HG02588 (cell line): ENCODE data around the gene NASP.
A peak's percentile ranks its signal among the peaks of the same experiment; 100 is the strongest.

Source experiments
- ATAC-seq: cut with Tn5 transposase; IDR thresholded peaks from one replicate; pipeline ENCODE4 v1.9.1; 2021; ENCODE audit warnings: mild to moderate bottlenecking, moderate library complexity; ENCODE audit not compliant: unreplicated experiment

NASP gene, protein sequence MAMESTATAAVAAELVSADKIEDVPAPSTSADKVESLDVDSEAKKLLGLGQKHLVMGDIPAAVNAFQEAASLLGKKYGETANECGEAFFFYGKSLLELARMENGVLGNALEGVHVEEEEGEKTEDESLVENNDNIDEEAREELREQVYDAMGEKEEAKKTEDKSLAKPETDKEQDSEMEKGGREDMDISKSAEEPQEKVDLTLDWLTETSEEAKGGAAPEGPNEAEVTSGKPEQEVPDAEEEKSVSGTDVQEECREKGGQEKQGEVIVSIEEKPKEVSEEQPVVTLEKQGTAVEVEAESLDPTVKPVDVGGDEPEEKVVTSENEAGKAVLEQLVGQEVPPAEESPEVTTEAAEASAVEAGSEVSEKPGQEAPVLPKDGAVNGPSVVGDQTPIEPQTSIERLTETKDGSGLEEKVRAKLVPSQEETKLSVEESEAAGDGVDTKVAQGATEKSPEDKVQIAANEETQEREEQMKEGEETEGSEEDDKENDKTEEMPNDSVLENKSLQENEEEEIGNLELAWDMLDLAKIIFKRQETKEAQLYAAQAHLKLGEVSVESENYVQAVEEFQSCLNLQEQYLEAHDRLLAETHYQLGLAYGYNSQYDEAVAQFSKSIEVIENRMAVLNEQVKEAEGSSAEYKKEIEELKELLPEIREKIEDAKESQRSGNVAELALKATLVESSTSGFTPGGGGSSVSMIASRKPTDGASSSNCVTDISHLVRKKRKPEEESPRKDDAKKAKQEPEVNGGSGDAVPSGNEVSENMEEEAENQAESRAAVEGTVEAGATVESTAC

GRCh38 chr1:45583666-45584350, at the start of gene NASP:
NASP (plus strand) TSS chr1:45584041; CDS start chr1:45584147, 106 bp downstream.
- ATAC-seq: peak; percentile 44

GRCh38 chr1:45535988-45536766, 47.7 kb upstream of the NASP start:
- ATAC-seq: no peak

DNA sequence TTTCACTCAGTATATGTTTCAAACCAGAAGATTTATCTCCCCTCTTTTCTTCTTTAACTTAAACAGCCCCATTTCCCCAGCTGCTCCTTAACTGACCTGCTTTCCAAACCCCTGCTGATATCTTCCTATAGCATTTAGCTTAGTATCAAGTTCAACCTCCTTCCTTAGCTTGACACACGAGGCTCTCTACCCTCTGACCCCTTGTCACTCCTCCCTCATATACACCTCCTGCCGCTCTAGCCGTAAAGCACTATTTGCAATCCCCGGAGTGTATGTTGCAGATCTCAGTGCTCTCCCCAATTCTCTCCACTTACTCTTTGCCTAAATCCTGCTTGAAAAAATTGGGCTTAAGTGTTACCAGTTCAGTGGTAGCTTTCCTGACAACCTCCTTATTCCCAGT, 47.0 kb upstream of the NASP start:
- ATAC-seq: no peak

DNA sequence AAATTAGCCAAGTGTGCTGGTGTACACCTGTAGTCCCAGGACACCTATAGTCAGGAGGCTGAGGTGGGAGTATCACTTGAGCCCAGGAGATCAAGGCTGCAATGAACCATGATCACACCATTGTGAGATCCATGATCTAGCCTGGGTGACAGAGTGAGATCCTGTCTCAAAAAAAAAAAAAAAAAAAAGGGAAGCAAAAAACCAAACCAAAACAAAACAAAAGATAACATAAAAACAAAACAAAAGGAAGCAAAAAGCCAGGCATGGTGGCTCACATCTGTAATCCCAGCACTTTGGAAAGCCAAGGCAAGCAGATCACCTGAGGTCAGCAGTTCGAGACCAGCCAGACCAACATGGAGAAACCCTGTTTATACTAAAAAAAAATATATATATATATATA, 42.6 kb upstream of the NASP start:
- no peak for ATAC-seq

DNA sequence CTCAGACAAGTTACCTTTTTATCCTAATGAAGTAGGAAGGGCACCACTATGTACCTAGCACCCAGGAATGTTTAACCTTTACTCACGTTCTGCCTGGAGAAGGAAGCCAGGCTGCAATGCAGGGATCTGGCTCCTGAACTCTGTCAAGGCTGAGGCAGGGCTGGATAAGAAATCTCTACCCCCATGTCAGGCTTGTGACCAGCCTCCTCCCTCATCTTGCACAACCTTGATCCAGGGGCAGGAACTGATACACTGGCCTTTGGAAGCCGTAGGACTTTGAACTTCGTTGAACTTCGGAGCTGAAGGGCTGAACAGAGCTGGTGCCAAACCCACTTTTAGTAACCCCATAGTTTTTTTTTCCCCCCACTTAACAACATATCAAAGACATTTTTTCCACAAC, 41.2 kb upstream of the NASP start:
- ATAC-seq: no peak

DNA sequence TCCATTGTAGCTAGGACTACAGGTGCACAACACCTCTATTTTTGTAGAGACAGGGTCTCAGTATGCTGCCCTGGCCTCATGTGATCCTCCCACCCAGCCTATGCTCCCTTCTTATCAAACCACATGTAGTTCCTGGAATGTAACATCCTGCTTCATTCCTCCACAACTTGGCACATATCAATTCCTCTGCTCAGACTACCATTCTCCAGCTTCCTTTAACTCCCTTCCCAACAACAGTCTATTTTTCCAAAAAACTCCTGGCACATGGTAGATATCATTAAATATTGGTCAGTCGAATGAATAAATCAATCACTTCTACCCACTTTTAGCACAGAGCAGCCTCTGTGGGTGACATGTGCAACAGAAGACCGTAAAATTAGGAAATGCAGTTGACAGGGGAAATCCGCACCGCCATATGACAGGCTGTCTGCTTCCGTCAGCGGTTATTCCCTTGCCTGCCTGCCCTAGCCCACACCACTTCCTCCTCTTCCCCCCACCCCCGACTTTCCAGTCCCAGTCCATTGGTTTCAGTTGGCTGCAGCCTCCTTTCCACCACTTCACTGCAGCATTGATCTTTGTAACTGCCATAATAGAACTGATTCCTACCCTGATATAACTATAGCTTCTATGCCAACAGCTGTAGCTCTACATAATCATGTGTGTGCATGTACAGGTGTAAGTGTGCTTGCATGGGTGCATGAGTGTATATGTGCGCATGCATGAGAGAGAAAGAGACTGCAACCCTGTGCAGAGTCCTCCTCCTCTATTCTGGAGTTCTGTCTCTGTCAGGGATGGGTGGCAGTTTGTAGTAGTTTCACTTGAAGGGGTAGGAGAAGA, 40.0 kb upstream of the NASP start:
- ATAC-seq: no peak

GRCh38 chr1:45544530-45544929, 39.3 kb upstream of the NASP start:
- no peak for ATAC-seq

GRCh38 chr1:45545019-45545493, 38.8 kb upstream of the NASP start:
- no peak for ATAC-seq

GRCh38 chr1:45545553-45546310, 38.1 kb upstream of the NASP start:
- ATAC-seq: no peak

- ATAC-seq: peak; percentile 85
Measured at GRCh38 chr1:45550401-45551351, 33.2 kb upstream of the NASP start, which contains the start of gene AKR1A1. AKR1A1 (plus strand) TSS chr1:45550826; CDS start chr1:45561795, 10,969 bp downstream.

DNA sequence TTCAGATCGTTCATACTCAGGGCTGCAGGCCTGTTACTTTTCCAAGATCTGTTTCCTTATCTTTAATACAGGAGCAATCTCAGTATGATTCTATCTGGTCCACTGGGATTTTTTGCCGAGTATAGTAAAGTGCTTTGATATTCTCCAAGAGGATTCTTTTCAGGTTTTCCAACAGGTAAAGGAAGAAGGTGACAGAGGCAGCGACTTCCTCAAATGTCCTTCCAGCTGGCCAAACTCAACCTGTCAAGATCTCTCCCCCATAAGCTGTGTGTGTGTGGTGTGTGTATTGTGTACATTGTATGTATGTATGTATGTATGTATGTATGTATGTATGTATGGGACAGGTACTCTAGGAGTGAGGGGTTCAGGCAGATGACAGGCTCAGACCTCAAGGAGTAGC, 32.2 kb upstream of the NASP start:
- no peak for ATAC-seq

GRCh38 chr1:45552331-45552730, 31.5 kb upstream of the NASP start:
- ATAC-seq: no peak

DNA sequence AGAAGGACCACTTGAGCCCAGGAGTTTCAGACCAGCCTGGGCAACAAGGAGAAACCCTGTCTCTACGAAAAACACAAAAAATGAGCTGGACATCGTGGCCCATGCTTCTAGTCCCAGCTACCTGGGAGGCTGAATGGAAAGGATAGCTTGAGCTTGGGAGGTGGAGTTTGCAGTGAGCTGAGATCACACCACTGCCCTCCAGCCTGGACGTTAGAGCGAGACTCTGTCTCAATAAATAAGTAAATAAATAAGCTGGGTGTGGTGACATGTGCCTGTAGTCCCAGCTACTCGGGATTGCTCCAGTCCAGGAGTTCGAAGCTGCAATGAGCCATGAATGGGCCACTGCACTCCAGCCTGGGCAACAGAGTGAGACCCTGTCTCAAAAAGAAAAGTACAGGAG, 29.6 kb upstream of the NASP start:
- no peak for ATAC-seq

DNA sequence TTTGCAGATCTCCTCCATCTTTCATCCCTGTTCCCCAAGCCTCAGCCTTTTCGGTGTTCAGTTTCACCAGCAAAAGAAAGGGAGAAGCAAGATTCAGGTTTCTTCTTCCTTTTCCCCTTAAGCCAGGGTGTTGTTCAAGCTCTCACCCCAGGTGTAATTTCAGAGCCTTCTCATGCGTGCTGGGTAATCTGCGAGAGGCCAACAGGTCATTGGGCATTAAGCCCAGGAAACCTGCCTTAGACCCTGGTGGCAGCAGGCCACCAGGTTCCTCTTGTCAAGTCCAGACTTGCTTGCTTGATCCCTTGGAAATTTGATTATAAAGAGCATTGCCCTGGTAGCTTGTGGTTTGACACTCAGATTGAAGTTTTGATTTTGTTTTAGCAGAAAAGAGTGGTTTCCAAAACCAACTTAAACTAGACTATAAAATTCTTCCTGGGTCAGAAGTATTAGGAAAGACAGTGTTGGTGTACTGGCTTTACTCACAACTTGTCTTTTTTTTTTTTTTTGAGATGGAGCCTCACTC, 26.4 kb upstream of the NASP start:
- ATAC-seq: no peak

DNA sequence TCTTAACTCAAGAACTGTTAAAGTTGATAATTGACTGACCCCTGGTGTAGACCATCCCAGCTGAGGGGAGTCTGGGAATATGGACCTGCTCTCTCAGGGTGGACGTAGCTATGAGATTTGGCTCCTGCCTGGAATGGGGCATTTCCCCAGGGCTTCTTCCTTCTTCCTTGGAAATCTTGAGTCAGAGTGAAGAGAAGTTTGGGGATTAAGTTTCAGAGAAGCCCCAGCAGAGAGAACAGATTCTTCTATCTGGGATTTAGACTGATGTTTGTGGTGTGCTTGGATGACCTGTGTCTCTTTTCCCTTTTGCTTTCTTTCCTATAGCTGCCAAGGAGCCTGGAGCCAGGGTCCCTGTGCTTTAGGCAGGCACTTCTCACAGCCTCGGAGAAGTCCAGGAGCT, 20.0 kb upstream of the NASP start:
- no peak for ATAC-seq

DNA sequence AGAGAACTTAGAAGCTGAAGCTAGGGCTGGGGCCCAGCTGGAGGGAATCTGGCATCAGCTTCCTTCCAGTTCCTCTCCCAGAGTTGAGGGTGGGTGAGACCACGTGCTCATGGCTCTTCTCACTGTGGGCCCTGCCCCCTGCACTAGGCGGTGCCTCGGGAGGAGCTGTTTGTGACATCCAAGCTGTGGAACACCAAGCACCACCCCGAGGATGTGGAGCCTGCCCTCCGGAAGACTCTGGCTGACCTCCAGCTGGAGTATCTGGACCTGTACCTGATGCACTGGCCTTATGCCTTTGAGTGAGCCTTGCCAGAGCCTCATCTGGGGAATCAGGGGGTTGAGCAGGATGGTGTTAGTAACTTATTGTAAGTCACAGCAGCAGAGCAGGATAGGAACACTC, 17.1 kb upstream of the NASP start:
- ATAC-seq: no peak

DNA sequence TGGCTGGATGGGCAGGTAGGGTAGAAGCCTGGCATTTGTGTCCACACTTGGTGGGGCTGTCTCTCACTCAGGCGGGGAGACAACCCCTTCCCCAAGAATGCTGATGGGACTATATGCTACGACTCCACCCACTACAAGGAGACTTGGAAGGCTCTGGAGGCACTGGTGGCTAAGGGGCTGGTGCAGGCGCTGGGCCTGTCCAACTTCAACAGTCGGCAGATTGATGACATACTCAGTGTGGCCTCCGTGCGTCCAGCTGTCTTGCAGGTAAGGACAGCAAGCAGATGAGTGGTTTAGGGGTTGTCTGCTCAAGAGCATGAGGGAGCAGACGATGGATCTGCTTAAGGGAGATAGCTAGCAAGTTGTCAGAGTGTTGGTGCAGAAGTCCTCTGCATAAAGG, 15.9 kb upstream of the NASP start:
- ATAC-seq: no peak

DNA sequence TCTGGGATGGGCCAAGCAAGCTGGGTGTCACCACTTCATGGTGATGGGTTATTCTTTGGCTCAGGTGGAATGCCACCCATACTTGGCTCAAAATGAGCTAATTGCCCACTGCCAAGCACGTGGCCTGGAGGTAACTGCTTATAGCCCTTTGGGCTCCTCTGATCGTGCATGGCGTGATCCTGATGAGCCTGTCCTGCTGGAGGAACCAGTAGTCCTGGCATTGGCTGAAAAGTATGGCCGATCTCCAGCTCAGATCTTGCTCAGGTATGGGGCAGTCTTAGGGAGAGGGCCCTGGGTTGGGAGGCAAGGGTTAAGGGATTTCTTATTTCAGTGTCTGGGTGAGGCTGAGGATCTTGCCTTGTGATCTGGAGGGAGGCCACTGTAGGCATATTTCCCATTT, 15.4 kb upstream of the NASP start:
- ATAC-seq: no peak
